22Rv1 (cell line): ENCODE results near the gene SEMA4B.

Experiments used
- ZFX ChIP-seq: fragments of 450-650 bp; IDR thresholded peaks from 2 replicates; pipeline ENCODE4 v1.6.1; 2017; ENCODE audit warnings: antibody characterized with exemption, borderline replicate concordance
- TF ChIP-seq, protein P1 (sequence below): fragments of 450-650 bp; IDR thresholded peaks from 2 replicates; pipeline ENCODE4 v1.5.1; 2017; ENCODE audit warnings: mild to moderate bottlenecking

DNA sequence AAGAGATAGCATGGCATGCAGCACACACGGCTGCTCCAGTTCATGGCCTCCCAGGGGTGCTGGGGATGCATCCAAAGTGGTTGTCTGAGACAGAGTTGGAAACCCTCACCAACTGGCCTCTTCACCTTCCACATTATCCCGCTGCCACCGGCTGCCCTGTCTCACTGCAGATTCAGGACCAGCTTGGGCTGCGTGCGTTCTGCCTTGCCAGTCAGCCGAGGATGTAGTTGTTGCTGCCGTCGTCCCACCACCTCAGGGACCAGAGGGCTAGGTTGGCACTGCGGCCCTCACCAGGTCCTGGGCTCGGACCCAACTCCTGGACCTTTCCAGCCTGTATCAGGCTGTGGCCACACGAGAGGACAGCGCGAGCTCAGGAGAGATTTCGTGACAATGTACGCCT, 27.8 kb downstream of the SEMA4B start:
- TF ChIP-seq, protein P1, sequence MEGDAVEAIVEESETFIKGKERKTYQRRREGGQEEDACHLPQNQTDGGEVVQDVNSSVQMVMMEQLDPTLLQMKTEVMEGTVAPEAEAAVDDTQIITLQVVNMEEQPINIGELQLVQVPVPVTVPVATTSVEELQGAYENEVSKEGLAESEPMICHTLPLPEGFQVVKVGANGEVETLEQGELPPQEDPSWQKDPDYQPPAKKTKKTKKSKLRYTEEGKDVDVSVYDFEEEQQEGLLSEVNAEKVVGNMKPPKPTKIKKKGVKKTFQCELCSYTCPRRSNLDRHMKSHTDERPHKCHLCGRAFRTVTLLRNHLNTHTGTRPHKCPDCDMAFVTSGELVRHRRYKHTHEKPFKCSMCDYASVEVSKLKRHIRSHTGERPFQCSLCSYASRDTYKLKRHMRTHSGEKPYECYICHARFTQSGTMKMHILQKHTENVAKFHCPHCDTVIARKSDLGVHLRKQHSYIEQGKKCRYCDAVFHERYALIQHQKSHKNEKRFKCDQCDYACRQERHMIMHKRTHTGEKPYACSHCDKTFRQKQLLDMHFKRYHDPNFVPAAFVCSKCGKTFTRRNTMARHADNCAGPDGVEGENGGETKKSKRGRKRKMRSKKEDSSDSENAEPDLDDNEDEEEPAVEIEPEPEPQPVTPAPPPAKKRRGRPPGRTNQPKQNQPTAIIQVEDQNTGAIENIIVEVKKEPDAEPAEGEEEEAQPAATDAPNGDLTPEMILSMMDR: no peak
- TF ChIP-seq ZFX: no peak
